Breast epithelium (tissue), 3 donors: ENCODE results near the gene EFCAB14.

Experiments
- POLR2AphosphoS5 ChIP-seq, 3 donors: sonication (generic); formaldehyde crosslinking; IDR thresholded peaks; one replicate each; pipeline ENCODE4 v1.6.1; 2017; ENCODE audit warnings: antibody characterized with exemption in 3 of 3
- TF ChIP-seq, protein P1 (sequence below), 3 donors: fragments of 450-650 bp; IDR thresholded peaks; one replicate each; pipeline ENCODE4 v1.5.1; 2016 to 2017; ENCODE audit warnings: antibody characterized with exemption in 3 of 3, mild to moderate bottlenecking in 3 of 3, moderate library complexity in 3 of 3

DNA sequence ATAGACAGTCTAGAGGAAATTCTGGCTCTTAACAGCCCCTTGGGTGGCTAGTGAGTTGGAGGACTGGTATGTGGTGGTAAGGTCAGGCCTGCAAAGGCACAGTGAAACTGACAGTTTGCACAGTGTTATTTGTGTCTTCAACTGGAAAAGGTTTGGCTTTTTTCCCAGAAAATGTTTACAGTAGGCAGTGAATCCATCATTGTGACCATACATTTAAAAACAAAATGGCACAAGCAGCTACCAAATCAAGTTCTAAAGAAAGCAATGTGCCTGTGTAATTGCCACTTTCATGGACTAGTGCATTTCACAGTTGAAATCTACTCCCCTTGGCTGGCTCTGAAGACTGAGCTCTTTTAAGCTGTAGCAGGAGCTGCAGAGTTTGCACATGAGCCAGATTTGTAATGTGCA, 75.5 kb downstream of the EFCAB14 start:
- TF ChIP-seq, protein P1, sequence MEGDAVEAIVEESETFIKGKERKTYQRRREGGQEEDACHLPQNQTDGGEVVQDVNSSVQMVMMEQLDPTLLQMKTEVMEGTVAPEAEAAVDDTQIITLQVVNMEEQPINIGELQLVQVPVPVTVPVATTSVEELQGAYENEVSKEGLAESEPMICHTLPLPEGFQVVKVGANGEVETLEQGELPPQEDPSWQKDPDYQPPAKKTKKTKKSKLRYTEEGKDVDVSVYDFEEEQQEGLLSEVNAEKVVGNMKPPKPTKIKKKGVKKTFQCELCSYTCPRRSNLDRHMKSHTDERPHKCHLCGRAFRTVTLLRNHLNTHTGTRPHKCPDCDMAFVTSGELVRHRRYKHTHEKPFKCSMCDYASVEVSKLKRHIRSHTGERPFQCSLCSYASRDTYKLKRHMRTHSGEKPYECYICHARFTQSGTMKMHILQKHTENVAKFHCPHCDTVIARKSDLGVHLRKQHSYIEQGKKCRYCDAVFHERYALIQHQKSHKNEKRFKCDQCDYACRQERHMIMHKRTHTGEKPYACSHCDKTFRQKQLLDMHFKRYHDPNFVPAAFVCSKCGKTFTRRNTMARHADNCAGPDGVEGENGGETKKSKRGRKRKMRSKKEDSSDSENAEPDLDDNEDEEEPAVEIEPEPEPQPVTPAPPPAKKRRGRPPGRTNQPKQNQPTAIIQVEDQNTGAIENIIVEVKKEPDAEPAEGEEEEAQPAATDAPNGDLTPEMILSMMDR (IDR thresholded peaks at IDR 0.05) = no peak
- TF ChIP-seq POLR2AphosphoS5 (IDR thresholded peaks at IDR 0.05) = no peak
